H4 (cell line): ENCODE results near the gene DNAH2. TPM values are rescaled to one million over a fixed set of nuclear protein-coding genes. Genes with fewer than 3 reads are reported as not detected.

Experiments used
- DNase-seq: peaks from one replicate; pipeline ENCODE4 v3.0.0-alpha.2; 2015; ENCODE audit warnings: low spot score
- total RNA-seq: library from RNA; depleted of rRNA; stranded (reverse); fragments of >200 nt; shearing (Covaris generic); gene quantifications from 2 replicates; pipeline ENCODE4 v1.2.3, GENCODE V29; 2014

Gene DNAH2
- total RNA-seq, 1 experiment from 2014 or later, result 0.10 TPM

DNA sequence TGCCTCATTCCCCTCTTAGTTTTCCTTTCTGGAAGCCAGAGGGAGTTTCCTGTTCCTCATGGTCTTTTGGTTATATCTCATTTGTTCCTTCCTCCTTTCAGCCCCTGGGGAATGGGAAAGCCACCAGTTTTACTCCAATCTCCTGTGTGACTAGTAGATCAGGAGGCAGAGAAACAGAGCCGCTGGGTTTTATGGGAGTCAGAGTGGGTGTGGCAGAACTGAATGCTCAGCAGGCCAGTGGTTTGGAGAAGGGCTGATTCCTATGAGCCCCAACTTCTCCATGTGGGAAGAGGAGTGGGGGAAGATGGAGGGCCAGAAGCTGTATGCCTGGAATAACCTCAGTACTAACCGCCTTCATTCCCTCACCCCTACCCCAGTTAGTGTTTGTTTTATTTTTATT lies 4.1 kb downstream of the DNAH2 start:
- no peak for DNase-seq

DNA sequence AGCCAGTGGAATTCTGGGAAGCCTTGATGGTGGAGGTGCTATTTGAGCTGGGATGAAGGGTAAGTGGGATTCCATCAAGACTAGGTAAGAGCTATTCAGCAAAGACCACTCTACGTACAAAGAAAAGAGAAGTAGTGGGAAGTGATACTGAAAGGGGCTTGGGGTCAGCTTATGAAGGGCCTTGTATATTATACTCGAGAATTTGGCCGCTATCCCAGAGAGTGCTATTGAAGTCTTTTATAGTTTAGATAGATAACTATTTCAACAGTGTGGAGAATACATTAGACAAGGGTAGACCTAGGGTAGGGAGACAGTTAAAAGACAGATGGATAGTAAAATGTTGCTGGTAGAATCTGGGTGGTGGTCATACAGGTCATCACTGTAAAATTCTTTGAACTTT lies 10.3 kb downstream of the DNAH2 start:
- DNase-seq, result no peak

DNA sequence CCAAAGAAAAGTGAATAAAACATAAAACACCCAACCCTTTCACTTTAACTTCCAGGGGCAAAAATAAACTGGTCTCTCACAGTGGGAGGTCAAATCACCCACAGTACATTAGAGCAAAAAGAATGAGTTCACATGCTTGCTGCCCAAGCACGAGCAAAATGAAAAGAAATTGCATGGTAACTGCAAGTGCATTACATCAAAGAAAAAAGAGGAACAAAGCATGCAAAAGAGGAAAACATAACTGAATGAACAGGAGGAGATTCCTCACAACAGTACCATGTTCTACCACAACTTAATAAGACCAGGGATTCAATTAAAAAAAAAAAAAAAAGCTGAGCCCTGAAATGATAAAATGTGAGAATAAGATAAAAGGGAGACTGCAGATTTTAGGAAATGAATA lies 12.3 kb downstream of the DNAH2 start:
- DNase-seq, result no peak

DNA sequence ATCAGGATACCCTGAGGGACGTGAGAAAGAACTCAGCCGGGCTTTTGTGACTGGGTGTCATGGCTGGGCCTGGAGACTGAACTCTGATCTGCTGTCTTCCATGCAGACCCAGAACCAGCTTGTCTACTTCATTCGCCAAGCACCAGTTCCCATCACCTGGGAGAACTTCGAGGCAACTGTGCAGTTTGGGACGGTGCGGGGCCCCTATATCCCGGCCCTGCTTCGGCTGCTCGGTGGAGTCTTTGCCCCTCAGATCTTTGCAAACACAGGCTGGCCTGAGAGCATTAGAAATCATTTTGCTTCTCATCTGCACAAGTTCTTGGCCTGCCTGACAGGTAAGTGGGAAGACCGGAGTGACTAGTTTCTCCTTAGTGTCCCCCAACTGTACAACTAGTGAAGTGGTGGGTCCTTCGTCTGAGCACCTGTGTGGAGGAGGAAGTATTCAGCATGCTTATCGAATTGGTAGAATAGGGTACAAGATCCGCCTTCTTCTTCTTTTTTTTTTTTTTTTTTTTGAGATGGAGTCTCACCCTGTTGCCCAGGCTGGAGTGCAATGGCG lies 15.5 kb downstream of the DNAH2 start:
- DNase-seq, result no peak

DNA sequence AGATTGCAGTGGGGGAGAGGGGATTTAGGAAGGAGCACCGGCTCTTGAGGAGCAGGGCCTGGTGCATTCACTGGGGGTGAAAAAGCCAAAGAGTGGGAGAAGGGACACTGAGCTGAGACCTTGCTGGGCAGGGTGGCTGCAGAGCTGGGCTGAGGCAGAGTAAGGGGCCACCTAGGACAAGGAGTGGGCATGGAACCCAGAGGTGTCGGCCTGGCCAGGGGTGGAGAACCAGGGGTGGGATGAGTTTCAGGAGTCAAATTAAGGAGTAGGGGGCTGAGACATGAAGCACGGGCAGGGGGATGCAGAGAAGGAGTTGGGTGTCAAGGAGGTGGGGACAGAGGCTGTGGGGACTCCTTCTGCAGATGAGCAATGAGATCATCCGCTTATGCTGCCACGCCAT lies 20.1 kb downstream of the DNAH2 start:
- no peak for DNase-seq

DNA sequence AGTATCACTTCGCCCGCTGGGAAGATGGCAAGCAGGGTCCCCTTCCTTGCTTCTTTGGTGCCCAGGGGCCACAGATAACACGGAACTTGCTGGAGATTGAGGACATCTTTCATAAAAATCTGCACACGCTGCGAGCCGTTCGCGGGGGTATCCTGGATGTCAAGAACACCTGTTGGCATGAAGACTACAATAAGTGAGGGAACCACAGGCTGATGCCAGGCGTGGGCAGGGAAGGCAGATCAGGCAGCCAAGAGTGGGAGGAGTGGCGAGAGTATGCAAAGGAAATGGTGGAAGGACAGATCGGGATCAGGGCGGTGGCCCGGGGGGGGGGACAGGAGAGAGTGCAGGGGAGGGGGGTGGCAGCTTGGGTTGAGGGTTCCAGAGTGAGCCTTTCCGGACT lies 22.2 kb downstream of the DNAH2 start:
- DNase-seq, result no peak

DNA sequence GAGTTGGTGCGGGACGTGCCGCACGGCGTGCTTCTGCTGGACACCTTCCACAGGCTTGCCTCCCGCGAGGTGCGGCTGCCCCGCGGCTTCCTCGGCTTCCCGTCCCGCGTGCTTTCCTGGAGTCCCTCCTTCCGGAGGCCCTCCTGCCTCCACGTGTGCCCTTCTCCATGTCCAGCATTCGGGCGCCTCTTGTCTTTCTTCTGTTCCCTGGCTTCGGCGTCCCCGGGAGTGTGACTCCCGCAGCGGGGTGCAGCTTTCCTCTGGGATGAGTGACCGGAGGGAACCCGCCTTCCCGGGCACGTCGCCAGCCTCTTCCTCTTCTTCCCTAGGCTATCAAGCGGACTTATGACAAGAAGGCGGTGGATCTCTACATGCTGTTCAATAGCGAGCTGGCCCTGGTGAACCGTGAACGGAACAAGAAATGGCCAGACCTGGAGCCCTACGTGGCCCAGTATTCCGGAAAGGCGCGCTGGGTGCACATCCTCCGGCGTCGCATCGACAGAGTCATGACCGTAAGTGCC lies 23.0 kb downstream of the DNAH2 start:
- DNase-seq, result no peak

DNA sequence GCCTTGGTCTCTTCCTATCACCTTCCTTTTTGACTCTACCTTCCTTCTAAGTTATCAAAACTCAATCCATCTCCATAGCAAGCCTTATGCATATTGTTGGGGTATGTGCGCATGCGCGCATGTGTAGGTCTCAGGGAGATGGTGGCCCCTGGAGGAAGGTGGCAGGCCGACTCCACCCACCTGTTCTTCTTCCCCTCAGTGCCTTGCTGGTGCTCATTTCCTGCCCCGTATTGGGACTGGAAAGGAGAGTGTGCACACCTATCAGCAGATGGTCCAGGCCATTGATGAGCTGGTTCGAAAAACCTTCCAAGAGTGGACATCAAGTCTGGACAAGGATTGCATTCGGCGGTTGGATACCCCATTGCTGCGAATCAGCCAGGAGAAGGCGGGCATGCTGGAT lies 25.2 kb downstream of the DNAH2 start:
- no peak for DNase-seq

DNA sequence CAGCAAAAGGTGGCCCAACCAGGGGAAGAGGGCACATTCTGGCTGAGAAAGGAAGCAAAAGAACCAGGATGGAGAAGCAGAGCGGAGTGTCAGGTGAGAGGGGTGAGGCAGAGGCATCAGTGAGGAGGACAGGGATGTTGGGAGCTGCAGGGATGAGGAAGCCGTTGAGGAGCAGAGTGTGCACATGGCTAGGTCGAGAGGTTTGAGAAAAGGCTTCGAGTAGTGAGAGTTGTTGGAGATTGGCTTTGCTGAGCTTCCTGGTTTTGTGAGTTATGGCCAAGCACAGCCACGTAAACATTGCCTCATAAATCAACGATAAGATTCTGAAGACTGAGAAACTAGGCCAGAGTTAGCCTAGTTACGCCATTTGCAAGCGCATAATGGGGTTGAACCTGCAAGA lies 26.9 kb downstream of the DNAH2 start:
- no peak for DNase-seq

DNA sequence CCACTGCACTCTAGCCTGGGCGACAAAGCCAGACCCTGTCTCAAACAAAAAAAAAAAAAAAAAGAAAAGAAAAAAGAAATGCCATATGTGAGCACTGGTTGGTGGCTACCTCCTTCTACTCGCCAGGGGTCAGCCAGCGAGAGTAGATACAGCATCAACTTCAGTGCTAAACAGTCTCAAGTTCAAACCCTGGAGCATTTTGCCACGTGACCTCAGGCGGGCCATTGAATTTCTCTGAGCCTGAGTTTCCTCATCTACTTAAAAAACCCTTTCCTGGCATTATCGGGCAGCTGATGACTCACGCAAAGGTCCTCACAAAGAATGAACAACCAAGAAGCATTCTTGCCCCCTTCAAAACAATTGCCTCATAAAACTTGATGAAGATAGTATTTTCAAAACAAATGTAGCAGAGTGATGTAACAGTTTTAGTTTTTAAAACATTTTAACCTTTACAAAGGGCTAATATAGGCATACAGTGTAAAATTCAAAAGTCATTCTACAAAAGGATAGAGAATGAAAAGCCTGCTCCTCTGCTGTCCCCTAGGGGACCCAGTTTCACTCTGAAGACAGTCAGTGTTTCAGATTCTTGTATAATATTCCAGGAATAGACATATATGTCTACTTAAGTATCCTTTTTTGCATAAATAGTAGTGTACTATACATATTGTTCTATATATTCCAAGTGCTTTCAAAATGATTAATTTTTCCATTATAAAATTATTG lies 28.4 kb downstream of the DNAH2 start:
- peak; percentile 88 for DNase-seq

DNA sequence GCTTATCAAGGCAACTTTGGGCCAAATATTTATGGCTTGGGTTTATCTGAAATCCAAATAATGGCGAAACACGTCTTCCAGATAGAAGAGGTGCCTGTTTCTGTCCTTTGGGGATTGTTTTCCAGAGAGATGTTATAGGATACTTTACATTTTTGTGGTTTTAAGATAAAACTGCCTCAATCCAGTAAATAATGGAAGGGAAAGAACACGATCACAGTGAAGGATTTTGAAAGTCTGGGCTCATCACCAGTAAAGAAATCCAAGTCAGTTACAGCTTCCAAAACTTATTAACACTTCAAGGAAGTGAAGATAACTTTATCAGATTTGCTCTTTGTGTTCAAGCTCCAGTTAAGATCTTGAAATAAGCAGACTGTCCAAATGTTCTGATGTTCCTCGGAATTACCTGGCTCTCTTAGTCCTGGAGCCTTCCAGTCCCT lies 30.1 kb downstream of the DNAH2 start:
- peak; percentile 10 for DNase-seq

DNA sequence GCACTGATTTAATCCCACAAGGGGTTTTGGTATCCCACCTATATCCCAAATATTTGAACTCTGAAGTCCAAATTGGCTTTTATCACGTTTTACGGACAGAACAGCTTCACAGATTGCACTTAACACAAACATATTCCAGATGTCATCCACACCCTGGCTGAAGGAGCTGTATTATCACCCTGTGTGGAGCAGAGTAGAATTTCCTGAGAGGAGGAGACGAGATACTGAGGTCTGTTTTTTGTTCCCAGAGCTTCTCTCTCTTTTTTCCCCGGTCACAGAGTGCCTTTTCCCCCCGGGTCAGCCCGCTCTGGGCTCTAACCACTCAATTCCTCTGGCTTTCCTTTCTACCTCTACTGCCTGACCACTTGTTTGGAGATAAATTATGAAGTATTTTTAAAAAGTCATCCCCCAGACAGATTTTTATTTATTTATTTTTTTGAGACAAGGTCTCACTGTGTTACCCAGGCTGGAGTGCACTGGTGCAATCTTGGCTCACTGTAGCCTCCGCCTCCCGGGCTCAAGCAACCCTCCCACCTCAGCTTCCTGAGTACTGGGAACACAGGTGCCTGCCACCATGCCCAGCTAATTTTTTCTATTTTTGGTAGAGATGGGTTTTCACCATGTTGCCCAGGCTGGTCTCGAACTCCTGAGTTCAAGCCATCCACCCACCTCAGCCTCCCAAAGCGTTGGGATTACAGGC lies 30.7 kb downstream of the DNAH2 start:
- no peak for DNase-seq

DNA sequence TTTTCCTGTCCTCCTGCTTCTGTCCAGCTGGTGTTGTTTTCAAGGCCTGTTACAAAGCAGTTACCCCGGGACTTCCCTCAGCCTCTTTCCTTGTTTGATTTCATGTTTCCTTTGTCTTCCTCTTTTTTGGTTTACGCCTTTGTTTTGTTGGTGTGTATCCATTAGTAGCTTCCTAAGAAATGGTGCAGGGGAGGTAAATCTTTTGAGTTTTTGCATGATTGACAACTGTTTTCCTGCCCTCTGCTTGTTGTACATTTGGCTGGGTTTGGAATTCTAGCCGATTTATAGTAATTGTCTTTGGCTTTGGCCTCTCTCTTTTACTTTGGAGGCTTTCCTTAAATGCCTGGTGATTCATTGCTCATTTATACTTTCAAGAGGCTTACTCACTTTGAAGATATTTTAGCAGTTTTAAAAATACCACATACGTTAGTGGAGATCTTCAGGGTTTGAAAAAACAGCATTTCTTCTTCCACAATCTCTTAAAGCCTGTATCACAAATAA lies 32.8 kb downstream of the DNAH2 start:
- DNase-seq, result peak; percentile 47

DNA sequence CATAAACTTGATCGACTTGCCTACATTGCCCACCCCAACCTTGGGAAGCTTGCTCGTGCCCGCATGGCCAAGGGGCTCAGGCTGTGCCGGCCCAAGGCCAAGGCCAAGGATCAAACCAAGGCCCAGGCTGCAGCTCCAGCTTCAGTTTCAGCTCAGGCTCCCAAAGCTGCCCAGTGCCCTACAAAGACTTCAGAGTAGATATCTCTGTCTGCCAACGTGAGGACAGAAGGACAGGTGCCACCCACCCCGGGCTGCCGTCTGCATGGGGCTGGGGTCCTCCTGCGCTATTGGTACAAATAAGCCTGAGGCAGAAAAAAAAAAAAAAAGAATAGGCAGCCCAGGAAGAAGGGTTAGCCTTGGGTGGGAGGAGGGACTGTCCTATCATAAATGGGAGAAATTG lies 37.1 kb downstream of the DNAH2 start:
- no peak for DNase-seq

DNA sequence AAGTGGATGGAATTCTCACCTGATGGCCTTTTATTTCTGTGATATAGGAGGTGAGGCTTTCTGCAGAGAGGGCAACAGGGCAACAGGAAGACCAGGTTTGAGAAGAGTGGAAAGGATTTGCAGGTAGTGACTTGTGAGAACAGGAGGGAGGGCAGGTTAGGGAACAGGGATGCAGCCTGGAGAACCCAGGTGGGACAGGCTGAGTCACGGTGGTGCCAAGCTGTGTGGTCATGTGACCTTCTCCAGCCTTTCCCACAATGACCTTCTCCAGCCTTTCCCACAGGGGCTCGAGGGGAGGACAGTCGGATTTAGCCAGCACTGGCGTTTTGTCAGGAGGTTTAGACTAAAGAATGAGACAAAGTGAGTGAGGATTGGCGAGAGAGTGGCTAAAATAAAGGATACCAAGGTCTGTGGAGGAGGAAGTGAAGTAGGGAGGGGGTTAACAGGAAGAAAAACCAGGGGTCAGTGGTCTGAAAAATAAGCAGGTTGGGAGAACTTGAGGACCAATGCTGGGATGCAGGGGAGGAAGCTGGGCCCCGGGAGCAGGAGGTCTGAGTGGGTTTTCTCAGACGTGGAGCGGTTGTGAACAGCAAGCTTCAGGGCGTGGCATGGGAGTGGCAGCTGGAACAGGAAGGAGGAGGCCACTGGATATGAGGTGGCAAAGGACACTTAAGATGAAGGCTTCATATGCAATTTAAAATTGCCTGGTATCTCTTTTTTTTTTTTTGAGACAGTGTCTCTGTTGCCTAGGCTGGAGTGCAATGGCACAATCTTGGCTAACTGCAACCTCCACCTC lies 37.7 kb downstream of the DNAH2 start:
- no peak for DNase-seq

DNA sequence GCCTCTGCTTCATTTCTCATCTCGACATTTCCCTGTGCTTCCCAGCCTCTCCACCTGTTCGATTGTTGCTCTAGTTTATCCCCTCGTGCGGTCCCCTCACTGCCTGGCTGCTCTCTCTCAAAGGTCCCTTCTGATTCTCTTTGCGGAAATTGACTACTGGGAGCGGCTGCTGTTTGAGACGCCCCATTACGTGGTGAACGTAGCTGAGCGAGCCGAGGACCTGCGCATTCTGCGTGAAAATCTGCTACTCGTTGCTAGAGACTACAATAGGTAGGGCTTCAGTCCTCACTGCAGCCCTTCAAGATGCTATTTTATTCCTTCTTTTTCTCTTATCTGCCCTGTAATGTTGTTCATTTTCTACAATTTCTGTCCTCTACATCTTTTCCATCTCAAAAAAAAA lies 39.4 kb downstream of the DNAH2 start:
- DNase-seq, result no peak

DNA sequence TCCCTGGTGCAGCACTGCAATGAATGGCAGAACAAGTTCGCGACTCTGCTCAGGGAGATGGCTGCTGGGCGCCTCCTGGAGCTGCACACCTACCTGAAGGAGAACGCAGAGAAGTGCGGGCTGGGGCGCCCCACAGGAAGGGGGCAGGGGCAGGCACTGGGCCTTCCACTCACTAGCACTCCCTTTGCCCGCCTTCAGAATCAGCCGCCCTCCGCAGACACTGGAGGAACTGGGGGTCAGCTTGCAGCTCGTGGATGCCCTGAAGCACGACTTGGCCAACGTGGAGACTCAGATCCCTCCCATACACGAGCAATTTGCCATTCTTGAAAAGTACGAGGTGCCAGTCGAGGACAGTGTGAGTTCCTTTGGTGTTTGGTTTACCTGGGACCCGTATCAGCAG lies 46.4 kb downstream of the DNAH2 start:
- DNase-seq, result no peak

DNA sequence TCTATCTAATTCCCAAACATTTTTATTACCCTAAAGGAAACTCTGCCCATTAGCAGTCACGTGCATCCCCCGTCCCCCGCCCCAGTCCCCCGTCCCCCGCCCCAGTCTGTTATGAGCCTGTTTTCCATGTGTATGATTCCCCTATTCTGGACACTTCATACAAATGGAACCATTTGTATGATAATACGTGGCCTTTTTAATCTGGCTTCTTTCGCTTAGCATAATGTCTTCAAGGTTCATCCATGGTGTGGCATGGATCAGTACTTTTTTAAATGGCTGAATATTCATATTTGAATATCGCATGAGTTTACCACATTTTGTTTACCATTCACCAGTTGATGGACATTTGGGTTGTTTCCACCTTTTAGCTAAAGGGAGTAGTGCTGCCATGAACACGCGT lies 49.5 kb downstream of the DNAH2 start:
- no peak for DNase-seq

DNA sequence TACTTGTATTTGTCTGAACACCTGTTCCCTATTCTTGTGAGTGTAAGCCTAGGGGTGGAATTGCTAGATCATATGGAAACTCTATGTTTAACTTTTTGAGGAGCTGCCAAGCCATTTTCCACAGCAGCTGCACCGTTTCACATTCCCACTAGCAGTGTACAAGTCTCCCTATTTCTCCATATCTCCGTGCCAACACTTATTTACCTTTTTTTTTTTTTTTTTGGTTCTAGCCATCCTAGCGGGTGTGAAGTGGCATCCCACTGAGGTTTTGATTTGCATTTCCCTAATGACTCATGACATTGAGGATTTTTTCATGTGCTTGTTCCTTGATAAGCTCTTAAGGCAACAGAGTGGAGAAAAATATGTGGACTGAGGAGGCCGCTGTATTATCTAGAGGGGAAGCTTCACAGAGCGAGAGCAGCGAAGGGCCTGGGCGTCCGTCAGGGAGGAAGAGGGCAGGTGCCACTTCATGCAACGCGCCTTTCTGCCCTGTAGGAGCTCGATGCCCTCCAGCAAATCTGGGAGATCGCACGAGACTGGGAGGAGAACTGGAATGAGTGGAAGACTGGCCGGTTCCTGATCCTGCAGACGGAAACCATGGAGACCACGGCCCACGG lies 50.0 kb downstream of the DNAH2 start:
- DNase-seq, result no peak

DNA sequence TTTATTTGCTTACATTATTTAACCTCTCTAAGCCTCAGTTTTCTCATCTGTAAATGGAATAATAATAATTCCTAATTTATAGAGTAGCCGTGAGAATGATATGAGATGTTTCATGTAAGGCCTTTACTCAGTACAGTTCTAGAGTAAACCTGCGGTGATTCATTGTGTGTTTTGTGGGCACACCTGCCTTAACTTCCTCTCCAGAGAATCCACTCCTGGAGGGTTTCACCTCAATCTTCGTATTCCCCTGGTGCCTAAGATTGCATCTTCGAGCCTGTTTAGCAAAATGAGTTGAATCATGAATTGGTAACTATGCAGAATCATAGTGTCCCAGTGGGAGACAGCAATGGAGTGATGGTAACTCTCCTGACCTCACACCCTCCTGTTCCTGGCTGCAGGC lies 52.3 kb downstream of the DNAH2 start:
- no peak for DNase-seq

DNA sequence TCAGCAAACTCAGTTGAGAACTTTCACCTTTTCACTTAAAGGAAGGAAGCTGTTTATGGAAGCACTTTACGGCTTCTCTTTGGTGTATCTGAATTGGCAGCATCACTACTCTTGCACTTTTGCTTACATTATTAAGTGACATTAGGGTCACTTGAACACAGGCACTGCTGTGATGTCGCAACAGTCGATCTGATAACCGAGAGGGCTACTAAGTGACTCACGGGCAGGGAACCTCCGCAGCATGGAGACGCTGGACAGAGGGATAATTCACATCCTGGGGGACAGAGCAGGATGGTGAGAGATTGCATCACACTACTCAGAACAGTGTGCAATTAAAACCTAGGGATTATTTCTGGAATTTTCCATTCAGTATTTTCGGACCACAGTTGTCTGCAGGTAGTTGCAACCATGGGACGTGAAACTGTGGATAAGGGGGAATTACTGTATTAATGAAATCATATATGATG lies 56.5 kb downstream of the DNAH2 start:
- DNase-seq, result peak; percentile 77
